Stimulated activated CD4-positive, alpha-beta T cell treated with anti-CD3 and anti-CD28 coated beads, TNF-alpha, amount 100 ng/mL, for 24 hours (primary cell): ENCODE measurements around the gene SNAP23.
A peak's percentile ranks its signal among the peaks of the same experiment; 100 is the strongest.

Experiments used
- DNase-seq, 3 experiments: peaks; one replicate each; pipeline ENCODE4 v3.0.0-alpha.2; 2020; ENCODE audit warnings: low read depth in 3 of 3

SNAP23 gene

GRCh38 chr15:42558739-42559138 is 63.3 kb downstream of the SNAP23 start:
- DNase-seq = no peak

GRCh38 chr15:42575188-42576039 is 80.0 kb downstream of the SNAP23 start, which contains the start of gene STARD9:
STARD9 (plus strand) TSS chr15:42575606; CDS start chr15:42575716, 110 bp downstream.
- DNase-seq = peak; percentile 82 to 95 (median 89)

GRCh38 chr15:42576040-42576594 is 80.7 kb downstream of the SNAP23 start:
- no peak for DNase-seq

GRCh38 chr15:42576776-42577175 is 81.3 kb downstream of the SNAP23 start:
- no peak for DNase-seq

- DNase-seq = no peak
These were observed 82.1 kb downstream of the SNAP23 start for GRCh38 chr15:42577514-42578031.

GRCh38 chr15:42578984-42579537 is 83.6 kb downstream of the SNAP23 start:
- no peak for DNase-seq

GRCh38 chr15:42581272-42581730 is 85.9 kb downstream of the SNAP23 start:
- peak; percentile 56 to 80 (median 62) for DNase-seq
